NCI-H1105 (cell line): ENCODE measurements around the gene CLIP2.
"Not testable (repeated sequence)": the region's sequence is repeated elsewhere in the genome, so short reads cannot be mapped to it uniquely, and the experiment has no call there.

Experiments
- DNase-seq: peaks from one replicate; lab custom pipeline; 2025; lab: John Stamatoyannopoulos, UW

Gene CLIP2

DNA sequence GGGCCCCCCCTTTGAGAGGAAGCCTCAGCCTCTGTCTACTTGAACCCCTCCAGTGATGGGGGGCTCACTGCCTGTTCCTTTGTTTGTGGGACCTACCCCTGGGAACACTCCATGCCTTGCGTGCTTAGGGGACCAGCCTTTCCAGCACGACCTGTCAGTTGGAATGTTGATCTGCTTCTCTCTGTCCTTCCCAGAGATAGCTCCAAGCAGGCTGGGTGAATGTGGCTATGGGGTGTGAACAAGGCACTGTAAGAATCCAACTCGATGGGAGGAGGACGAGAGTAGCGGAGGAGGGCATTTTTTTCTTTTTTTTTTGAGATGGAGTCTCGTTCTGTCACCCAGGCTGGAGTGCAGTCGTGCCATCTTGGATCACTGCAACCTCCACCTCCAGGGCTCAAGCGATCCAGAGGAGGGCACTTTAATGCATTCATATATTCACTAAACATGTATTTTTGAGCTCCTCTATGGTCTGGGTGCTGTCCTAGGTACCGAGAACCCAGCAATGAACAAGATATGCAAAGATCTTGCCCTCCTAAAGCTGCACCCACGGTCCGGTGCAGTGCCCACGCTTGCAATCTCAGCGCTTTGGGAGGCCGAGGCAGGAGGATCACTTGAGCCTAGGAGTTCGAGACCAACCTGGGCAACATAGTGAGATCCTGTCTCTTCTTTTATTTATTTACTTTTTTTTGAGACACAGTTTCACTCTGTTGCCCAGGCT, 8.5 kb downstream of the CLIP2 start:
- no peak for DNase-seq

DNA sequence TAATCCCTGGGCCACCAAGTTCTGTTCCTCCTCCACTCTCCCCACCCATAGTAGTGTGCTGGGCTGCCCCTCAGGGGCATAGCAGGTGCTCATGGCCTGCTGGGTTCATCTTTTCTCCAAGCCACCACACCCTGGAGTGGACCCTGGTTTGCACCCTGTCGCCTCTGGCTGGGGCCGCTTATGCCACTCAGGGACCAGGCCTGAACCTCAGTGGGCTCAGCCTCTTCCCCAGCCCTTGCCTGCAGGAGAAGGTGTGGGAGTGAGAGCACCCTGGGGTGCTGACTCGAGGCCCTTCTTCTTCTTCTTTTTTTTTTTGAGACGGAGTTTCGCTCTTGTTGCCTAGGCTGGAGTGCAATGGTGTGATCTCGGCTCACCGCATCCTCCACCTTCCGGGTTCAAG, 10.2 kb downstream of the CLIP2 start:
- DNase-seq: no peak

DNA sequence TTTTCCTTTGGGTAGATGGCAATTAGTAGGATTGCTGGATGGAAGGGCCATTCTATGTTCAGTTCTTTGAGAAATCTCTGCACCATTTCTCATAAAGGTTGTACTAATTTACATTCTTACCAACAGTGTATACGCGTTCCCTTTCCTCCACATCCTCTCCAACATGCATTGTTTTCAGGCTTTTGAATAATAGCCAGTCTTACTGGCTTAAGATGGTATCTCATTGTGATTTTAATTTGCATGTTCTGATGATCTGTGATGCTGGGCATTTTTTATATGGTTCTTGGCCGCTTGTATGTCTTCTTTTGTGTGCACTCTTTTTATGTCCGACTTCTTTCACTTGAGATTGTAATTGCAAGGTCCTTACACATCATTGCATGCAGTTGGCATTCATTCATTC, 11.7 kb downstream of the CLIP2 start:
- DNase-seq: no peak

DNA sequence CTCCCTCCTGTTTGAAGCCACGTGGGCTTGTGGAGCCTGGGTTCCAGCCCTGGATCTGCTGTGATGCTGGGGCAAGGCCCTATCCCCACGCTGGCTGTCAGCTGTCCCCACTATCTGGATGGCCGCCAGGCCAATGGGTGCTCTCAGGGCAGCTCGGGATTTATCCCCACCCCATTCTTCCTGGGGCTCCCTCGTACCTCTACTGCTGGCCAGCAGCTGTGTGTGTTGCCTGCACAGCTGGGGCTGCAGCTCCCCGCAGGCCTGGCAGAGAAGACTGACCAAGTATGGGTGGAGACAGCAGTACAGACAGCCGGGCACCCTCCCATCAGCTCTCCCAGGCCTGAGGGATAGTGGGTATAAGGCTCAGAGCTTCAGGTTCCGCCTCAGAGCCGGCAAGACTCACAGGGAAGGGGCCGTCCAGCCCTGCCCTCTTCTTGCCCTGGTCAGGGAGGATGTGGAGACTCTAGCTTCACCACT, 13.6 kb downstream of the CLIP2 start:
- no peak for DNase-seq

- no peak for DNase-seq
Observed at GRCh38 chr7:74304550-74304949, 15.3 kb downstream of the CLIP2 start.

GRCh38 chr7:74306004-74306729, 17.0 kb downstream of the CLIP2 start:
- no peak for DNase-seq

DNA sequence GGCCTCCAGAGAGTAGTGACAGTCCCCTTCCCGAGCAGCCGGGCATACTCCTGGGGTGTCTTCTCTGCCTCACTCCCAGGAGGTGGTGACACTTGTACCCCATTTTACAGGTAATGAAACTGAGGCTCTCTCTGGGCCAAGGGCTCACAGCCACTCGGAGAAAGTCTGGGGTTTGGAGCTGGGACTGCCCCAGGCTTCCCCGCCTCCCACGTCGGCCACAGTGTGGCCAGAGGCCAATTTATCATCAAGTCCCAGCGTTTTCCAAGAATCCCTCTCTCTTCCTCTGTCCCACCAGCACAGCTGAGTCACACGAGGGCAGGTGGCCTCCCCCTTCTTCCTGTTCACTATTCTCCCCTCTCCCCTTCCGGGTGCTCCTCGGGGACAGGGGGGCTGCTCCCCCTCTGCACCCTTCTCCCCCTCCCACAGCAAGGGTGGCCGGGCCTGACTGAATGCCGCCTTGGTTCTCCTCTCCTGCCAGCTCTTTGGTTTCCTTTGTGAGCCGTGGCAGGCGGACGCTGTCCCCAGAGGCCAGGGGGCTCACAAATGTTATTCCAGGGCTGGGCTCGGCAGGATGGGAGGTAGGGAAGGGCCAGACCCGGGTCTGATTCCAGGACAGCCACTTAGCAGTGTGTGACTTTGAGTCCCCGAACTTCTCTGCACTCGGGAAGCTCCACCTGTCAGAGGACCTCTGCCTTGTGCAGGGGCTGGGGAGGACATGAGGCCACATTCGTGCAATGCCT, 17.7 kb downstream of the CLIP2 start:
- DNase-seq: no peak

DNA sequence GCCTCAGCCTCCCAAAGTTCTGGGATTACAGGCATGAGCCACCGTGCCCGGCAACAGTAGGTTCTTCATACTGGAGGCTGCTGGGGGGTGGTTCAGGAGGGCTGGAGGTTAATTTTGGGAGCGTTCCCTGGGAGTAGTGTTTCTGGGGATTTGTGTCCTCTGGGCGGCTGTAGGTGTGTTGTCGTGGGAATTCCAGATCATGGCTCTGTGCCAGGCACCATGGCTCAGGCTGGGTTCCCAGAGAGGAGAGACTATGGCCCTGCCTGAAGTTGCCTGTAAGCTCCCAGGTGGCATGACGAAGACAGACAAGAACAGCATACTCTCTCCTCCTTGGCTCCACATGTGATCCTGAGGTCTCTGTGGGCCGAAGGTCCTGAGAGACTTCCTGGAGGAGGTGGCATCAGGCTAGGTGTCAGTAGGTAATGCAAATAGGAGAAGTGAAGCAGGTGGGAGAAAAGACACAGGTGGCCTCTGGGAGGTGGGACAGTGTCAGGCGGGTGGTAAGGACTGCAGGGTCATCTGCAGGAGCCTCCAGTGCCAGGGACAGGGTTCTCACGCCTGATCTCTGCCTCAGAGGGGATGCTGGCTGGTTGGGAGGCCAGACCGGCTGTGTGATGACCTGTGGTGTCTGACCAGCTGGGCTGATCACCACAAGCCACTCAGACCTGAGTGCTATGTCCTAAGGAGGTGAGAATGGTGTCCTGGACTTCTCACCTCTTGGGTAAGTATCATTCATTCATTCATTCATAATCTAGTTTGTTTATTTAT, 18.7 kb downstream of the CLIP2 start:
- no peak for DNase-seq

GRCh38 chr7:74309181-74309580, 20.0 kb downstream of the CLIP2 start:
- DNase-seq: no peak

DNA sequence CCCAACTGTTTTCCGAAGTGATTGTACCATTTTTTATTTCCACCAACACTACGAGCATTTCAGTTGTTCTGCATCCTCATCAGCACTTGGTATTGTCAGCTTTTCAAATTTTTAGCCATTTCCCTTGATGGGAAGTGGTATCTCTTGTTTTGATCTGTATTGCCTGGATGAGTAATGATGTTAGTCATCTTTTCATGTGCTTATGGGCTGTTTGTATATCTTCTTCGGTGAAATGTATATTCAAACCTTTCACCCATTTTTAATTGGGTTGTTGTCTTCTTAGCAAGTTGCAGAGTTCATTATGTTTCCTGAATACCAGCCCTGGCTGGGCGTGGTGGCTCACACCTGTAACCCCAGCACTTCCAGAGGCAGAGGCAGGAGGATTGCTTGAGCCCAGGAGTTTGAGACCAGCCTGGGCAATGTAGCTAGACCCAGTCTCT, 22.1 kb downstream of the CLIP2 start:
- no peak for DNase-seq

- no peak for DNase-seq
Observed at GRCh38 chr7:74312418-74313028, 23.3 kb downstream of the CLIP2 start.

GRCh38 chr7:74315891-74316290, 26.7 kb downstream of the CLIP2 start:
- DNase-seq: not testable (repeated sequence)

- no peak for DNase-seq
Observed at GRCh38 chr7:74317146-74317782, 28.1 kb downstream of the CLIP2 start.

- DNase-seq: no peak
Observed at GRCh38 chr7:74318043-74318442, 28.8 kb downstream of the CLIP2 start.

- no peak for DNase-seq
Observed at GRCh38 chr7:74320645-74321221, 31.5 kb downstream of the CLIP2 start.

DNA sequence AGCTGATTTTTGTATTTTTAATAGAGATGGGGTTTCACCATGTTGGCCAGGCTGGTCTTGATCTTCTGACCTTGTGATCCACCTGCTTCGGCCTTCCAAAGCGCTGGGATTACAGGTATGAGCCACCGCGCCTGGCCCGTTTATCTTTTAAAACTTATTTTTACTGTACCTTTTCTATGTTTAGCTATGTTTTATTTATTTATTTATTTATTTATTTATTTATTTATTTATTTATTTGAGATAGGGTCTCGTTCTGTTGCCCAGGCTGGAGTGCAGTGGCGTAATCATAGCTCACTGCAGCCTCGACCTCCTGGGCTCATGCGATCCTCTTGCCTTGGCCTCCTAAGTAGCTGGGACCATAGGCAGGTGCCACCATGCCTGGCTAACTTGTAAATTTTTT, 33.7 kb downstream of the CLIP2 start:
- DNase-seq: not testable (repeated sequence)

DNA sequence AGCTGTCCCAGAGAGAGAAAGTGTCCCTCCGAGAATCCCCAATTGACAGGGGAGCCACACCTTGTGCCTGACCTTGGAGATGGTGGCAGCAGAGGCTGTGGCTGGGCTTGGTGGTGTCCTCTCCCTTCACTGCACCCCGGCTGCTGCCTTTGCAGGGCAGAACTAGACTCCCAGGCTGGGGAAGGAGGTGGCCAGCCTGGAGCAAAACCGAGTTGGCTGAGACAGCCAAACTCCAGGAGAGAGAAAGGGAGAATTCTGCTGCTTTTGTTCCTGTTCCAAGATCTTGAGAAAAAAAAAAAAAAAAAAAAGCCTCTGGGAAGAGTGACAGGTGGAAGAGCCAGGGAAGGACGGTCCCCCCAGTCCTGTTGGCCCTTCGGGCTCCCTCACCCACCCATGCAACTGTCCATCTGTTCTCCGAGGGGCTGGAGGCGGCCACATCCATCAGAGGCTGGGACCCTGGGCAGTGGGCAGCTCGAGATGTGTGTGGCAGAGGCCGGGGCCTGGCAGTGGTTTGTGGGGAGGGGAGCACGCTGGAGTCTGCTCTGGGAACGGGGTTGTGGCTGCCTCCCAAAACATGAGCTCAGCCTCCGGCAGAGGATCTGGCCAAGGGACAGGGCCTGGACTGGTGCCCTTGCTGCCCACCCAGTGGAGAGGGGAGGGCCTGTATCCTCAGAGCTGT, 35.5 kb downstream of the CLIP2 start:
- no peak for DNase-seq

- DNase-seq: no peak
Observed at GRCh38 chr7:74325210-74325565, 36.0 kb downstream of the CLIP2 start.

GRCh38 chr7:74329225-74329624, 40.0 kb downstream of the CLIP2 start:
- DNase-seq: no peak
